SKM-1 treated with dmso at 0.1 percent for 144 hours (cell line): ENCODE measurements around the gene C19orf73.

Experiments
- DNase-seq: peaks from one replicate; lab custom pipeline; 2025; ENCODE audit not compliant: unreplicated experiment; lab: John Stamatoyannopoulos, UW

Gene C19orf73, protein sequence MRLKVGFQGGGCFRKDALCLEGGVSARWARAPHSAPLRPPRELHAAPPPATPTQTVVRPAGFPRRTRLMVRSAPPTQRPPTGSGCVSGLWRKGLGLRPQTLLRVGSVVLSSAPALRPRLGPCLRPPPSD

DNA sequence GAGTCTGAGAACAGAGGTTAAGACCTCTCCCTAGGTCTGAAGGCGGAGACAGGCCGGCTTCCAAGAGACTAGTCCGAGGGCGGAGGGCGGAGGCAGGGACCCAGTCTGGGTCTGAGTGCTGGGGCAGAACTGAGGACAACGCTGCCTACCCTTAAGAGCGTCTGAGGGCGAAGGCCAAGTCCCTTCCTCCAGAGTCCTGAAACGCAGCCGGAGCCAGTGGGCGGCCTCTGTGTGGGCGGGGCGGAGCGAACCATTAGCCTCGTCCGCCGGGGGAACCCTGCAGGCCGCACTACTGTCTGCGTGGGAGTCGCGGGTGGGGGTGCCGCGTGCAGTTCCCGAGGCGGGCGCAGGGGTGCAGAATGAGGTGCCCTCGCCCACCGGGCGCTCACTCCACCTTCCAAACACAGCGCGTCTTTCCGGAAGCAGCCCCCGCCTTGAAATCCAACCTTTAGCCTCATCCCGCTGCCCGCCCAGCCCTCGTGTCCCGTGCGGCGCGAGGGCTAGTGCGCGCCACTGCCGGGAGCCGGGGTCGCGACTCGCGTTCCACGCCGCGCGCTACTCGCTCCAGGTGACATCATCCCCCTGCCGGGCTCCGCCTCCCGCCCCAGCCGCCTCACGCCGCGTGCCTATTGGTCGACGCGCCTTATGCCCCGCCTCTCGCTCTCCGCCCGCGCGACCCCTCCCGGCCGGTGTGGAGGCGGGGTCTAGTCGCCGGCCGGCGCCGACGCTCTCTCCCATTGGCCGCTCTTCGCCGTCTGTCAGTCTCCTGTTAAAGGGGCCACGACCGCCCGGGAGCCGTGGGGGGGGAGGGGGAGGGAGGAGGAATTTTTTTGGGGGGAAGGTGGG is at the start of gene C19orf73:
C19orf73 (minus strand) TSS at position 579 of the 846 bp plus-strand sequence; CDS start at position 458, 121 bp downstream.
- DNase-seq: peak; percentile 76

DNA sequence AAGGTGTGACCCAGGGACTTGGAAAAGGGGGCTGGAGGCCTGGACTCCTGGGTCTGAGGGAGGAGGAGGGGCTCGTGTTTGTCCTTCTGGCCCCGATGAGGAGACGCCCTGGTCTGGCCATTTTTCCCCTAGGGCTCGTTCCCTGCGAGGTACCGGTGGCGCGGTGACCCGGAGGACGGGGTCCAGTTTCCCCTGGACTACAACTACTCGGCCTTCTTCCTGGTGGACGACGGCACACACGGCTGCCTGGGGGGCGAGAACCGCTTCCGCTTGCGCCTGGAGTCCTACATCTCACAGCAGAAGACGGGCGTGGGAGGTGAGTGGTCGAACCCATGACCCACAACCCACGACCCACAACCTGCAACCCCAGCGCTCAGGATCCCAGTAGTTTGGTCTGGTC is 49.5 kb upstream of the C19orf73 start:
- no peak for DNase-seq

DNA sequence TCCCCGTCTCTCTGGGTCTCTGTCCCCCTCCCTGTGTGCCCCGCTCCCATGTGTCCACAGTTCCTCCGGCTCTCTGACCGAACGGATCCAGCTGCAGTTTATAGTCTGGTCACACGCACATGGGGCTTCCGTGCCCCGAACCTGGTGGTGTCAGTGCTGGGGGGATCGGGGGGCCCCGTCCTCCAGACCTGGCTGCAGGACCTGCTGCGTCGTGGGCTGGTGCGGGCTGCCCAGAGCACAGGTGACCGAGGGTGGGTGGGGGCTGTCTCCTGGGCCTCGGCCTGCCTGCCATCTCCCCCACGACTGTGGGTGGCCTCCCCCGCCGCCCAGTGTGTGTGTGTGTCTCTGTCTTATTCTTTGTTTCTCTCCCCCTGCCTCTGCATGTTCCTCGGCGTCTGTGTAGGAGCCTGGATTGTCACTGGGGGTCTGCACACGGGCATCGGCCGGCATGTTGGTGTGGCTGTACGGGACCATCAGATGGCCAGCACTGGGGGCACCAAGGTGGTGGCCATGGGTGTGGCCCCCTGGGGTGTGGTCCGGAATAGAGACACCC is 49.0 kb upstream of the C19orf73 start:
- DNase-seq: no peak

DNA sequence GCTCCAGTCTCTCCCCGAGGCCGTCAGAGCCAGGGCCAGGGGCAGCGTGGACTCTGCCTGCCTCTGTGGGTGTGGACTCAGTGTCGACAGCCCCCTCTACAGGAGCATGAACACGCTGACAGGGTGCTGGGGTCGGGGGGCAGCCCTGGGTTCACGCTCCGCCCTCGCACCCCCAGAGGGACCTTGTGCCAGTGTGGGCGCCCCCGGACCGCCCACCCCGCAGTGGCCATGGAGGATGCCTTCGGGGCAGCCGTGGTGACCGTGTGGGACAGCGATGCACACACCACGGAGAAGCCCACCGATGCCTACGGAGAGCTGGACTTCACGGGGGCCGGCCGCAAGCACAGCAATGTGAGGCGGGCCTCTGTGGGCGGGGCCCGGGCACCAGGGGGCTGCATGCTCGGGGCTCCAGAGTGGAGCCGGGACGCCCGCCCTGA is 46.9 kb upstream of the C19orf73 start:
- DNase-seq: no peak

DNA sequence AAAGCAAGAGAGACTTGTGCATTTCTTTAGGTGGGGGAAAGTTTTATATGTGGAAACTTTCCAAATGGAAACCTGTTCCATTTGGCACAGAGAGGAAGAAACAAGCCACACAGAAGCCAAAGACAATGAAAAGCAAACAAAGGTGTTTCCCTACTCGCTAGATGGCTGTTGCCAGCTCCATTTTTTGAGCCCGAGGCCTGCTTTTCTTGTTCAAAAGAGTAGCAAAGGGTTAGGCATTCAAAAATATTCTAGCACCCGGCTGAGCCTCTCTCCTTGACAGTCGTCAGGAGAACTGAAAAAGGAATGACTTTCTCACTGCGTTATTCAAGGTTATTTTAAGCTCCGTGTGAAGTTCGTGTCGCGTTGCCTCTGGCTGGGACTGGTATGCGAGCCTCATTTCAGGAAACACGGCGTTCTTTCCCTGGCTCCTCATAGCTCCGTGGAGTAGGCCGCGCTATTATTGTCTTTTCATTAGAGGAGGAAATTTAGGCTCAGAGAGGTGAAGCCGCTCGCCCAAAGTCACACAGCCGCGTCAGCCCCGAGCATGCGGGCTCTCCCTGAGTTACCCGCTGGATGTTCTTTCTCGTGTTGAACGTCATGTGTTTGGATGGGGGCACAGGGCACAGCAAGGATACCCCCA is 46.3 kb upstream of the C19orf73 start:
- no peak for DNase-seq

DNA sequence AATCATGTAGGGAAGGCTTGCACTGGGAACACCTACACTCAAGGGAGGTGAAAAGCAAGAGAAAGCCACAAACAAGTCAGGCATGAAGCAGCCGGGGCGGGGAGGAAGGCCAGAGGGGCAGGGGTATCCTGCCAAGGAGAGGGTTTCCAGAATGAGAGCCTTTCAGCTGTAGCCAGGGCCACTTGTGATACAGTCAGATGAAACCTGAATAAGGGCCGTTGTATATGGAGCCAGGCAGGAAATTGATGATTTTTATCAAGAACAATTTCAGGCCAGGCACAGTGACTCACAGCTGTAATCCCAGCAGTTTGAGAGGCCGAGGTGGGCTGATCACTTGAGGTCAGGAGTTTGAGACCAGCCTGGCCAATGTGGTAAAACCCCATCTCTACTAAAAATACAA is 43.0 kb upstream of the C19orf73 start:
- DNase-seq: no peak

DNA sequence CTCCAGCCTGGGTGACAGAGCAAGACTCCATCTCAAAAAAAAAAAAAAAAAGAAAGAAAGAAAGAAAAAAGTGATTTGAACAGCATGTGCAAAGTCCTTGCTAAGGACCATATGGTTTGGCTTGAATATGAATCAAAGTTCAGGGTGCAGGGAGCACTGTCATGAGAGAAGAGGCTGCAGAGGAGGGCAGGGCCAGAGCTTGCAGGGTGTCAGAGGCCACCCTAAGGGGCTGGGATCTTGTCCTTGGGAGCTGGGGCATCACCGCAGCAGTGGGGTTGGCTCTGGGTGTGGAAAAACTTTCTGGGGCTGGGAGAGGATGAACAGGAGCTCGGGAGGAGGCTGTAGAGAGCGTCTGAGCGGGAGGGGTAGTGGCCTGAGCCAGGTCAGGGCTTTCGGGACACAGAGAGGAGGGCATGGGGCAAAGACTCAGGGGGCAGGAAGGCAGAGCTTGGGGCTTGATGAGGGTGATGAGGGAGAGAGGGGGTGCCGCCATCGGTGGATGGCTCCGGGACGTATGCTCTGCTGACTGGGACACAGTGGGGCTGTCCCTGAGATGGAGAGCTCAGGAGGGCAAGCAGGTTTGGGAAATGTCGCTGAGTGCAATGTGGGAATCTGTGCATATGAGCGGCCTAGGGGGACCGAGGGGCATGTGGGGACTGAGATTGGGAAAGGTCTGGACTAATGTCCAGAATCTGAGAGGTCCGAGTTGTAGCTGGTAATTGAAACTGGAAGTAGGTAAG is 41.7 kb upstream of the C19orf73 start:
- no peak for DNase-seq

GRCh38 chr19:49157445-49158224 is 38.7 kb upstream of the C19orf73 start, which contains the start of gene TRPM4:
Gene TRPM4, plus strand, starts transcription at chr19:49157792. Its CDS starts 75 bp downstream, at chr19:49157867.
- DNase-seq: peak; percentile 17

DNA sequence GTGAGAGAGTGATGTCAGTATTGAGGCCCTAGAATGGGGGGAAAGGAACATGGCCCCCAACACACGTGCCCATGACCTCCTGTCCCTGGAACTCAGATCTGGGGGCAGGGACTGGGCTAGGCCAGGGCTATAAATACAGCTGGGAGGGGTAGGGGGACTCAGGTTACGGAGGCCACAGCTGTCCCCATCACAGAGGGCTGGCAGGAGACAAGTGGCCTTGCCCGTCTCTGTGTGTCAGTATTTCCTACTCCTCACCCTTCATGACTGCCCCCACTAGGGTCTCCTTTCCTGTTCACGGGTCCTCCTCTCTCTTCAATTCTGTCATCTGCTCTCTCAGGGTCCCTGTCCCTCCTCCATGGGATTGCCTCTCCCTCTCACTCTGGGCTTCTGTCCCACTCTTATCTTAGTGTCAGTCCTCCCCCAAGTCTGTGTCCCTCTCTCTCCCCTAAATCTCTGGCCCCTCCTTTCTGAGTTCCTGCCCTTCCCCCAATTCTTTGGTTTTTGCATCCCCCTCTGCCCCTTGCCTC is 36.9 kb upstream of the C19orf73 start:
- no peak for DNase-seq

GRCh38 chr19:49155005-49155819 is 36.3 kb upstream of the C19orf73 start, which contains the start of gene HRC:
Gene HRC, minus strand, starts transcription at chr19:49155396. Its CDS starts 159 bp downstream, at chr19:49155237.
- no peak for DNase-seq

GRCh38 chr19:49154279-49154678 is 35.3 kb upstream of the C19orf73 start:
- no peak for DNase-seq

DNA sequence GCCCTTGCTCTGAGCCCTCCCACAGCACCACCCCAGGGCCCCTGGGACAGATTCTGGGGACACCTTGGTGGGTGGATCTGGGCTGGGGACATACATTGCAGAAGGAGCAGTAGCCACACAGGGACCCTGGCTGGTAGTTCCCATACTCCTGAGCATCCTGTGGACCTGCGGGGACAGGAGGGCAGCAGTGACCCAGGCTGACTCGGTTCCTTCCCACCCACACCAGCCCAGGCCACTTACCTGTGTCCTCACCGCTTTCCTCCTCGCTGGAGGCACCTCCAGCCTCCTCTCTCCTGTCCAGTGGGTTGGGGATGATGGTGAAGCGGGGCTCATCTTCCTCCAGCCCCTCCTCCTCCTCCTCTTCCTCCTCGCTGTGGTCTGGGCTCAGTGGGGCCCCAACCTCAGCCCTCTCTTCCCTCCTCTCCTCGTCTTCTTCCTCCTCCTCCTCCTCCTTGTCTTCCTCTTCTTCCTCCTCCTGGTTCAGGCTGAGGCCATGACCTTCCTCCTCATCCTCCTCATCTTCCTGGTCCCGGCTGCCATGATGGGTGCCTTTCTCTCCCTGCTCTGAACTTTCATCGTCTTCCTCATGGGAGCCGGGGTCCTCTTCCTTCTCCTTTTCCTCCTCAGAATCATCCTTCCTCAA is 34.3 kb upstream of the C19orf73 start:
- peak; percentile 12 for DNase-seq

DNA sequence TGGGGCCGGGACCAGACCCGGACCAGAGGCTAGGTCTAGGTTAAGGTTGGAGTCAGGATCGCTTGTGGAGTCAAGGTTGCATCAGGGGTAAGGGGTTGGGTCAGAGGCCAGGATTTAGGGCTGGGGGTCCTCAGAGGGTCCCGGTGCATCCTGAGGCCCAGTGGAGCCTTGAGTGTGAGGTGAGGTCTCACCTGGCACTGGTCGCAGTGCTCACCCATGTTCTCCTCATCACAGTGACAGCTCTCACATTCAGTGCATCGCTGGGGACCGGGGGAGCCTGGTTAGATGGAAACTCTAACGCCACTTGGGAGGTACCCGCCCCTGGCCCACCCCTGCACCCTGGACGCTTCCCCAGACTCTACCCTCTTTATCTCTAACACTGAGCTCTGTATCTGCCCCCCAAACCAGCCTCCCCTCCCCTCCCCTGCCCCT is 33.2 kb upstream of the C19orf73 start:
- no peak for DNase-seq

DNA sequence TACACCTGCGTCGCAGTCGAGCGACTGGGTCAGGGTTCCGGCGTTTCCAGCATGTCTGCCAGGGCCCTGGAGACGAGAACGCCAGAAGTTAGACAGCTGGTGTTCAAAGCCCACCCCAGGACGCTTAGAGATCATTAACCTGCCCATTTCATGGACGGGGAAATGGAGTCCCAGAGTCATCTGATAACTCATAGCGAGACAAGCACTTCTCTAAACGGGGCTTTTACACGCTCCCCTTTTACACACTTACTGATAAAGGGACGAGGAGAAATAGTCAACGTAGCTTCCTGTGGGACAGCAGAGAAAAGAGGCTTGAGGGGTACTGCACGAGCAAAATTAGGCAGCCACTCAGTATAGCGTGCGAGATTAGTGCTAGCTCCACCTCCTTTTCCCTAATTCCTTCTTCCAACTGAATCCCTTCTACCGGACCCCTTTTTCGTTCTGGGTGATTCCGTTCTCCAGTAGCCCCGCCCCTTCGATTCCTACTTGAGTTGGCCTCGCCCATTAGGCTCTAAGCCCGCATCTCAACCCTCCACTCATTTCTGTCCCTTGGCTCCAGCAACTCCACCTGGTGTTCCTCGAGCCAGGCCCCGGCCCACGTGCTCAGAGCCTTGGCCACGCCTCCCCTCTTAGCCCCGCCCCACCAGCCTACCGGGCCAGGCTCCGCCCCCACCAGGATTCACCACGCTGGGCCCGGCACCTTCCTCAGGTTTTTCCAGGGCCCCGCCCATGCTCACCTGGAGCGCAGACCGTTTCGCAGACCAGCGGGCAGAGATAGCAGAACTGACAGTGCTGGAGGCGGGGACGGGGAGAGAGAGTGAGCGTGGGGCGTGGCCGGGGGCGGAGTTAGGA is 32.5 kb upstream of the C19orf73 start:
- DNase-seq: peak; percentile 34

GRCh38 chr19:49150944-49151243 is 32.0 kb upstream of the C19orf73 start:
- no peak for DNase-seq

GRCh38 chr19:49150106-49150943 is 31.4 kb upstream of the C19orf73 start:
- DNase-seq: peak; percentile 62

- peak; percentile 30 for DNase-seq
Measured at GRCh38 chr19:49149652-49150105, 30.7 kb upstream of the C19orf73 start.
